SK-N-SH treated with all-trans-retinoic acid at 6 μM for 48 hours (cell line): ENCODE results near the gene FRK.

Experiments used
- ATAC-seq: fragments of 200-7000 bp; cut with Tn5 transposase; 3 replicates; pipeline ENCODE4 v1.9.1; 2020; ENCODE audit warnings: mild to moderate bottlenecking, moderate library complexity
- ARNTL ChIP-seq: fragments of 450-650 bp; formaldehyde crosslinking; IDR thresholded peaks from 2 replicates; pipeline ENCODE4 v1.5.0; 2020; ENCODE audit warnings: low read depth, mild to moderate bottlenecking, moderate library complexity, borderline replicate concordance
- BACH2 ChIP-seq: fragments of 250-450 bp; sonication (Bioruptor Pico); IDR thresholded peaks from 2 replicates; pipeline ENCODE4 v1.9.0; 2021; ENCODE audit warnings: mild to moderate bottlenecking, borderline replicate concordance
- CSDC2 ChIP-seq: fragments of 250-450 bp; sonication (Bioruptor Pico); IDR thresholded peaks from 2 replicates; pipeline ENCODE4 v1.5.0; 2020; ENCODE audit warnings: mild to moderate bottlenecking, moderate library complexity
- ESRRG ChIP-seq: fragments of 250-450 bp; sonication (Bioruptor Pico); IDR thresholded peaks from 2 replicates; pipeline ENCODE4 v1.6.1; 2021; ENCODE audit warnings: mild to moderate bottlenecking
- ISL1 ChIP-seq: fragments of 250-450 bp; sonication (Bioruptor Pico); IDR thresholded peaks from 2 replicates; pipeline ENCODE4 v2.1.2; 2022; ENCODE audit warnings: mild to moderate bottlenecking, moderate library complexity
- OSR1 ChIP-seq: fragments of 250-450 bp; sonication (Bioruptor Pico); IDR thresholded peaks from 2 replicates; pipeline ENCODE4 v1.8.0; 2022; ENCODE audit warnings: moderate library complexity, mild to moderate bottlenecking, inconsistent platforms
- PPARA ChIP-seq: fragments of 250-450 bp; sonication (Bioruptor Pico); IDR thresholded peaks from 2 replicates; pipeline ENCODE4 v1.5.0; 2020; ENCODE audit warnings: mild to moderate bottlenecking, borderline replicate concordance
- RARB ChIP-seq: fragments of 250-450 bp; sonication (Bioruptor Pico); IDR thresholded peaks from 2 replicates; pipeline ENCODE4 v1.8.0; 2021; ENCODE audit warnings: mild to moderate bottlenecking, moderate library complexity
- TCF4 ChIP-seq: fragments of 250-450 bp; sonication (Bioruptor Pico); IDR thresholded peaks from 2 replicates; pipeline ENCODE4 v1.8.0; 2021; ENCODE audit warnings: mild to moderate bottlenecking, moderate library complexity, borderline replicate concordance
- TOX ChIP-seq: fragments of 250-450 bp; sonication (Bioruptor Pico); IDR thresholded peaks from 2 replicates; pipeline ENCODE4 v1.8.0; 2021; ENCODE audit warnings: mild to moderate bottlenecking, moderate library complexity, borderline replicate concordance
- ZC3H10 ChIP-seq: fragments of 250-450 bp; sonication (Bioruptor Pico); IDR thresholded peaks from 2 replicates; pipeline ENCODE4 v1.5.1; 2021; ENCODE audit warnings: mild to moderate bottlenecking, moderate library complexity
- ZFP3 ChIP-seq: fragments of 250-450 bp; sonication (Bioruptor Pico); IDR thresholded peaks from 2 replicates; pipeline ENCODE4 v1.5.0; 2020; ENCODE audit warnings: mild to moderate bottlenecking, moderate library complexity
- ZFP30 ChIP-seq: fragments of 450-650 bp; formaldehyde crosslinking; IDR thresholded peaks from 2 replicates; pipeline ENCODE4 v1.5.0; 2022; ENCODE audit warnings: mild to moderate bottlenecking, moderate library complexity
- ZNF565 ChIP-seq: fragments of 450-650 bp; formaldehyde crosslinking; conservative IDR thresholded peaks from 2 replicates; pipeline ENCODE4 v1.5.0; 2020; ENCODE audit warnings: low read depth, mild to moderate bottlenecking, moderate library complexity
- ZNF70 ChIP-seq: fragments of 450-650 bp; formaldehyde crosslinking; IDR thresholded peaks from 2 replicates; pipeline ENCODE4 v1.5.0; 2020; ENCODE audit warnings: mild to moderate bottlenecking, moderate library complexity
- ZNF8 ChIP-seq: fragments of 450-650 bp; formaldehyde crosslinking; IDR thresholded peaks from 2 replicates; pipeline ENCODE4 v1.5.0; 2020; ENCODE audit warnings: mild to moderate bottlenecking, moderate library complexity
- TF ChIP-seq, protein P1 (sequence below): fragments of 250-450 bp; sonication (Bioruptor Pico); IDR thresholded peaks from 2 replicates; pipeline ENCODE4 v1.5.1; 2021; ENCODE audit warnings: mild to moderate bottlenecking, moderate library complexity
- TF ChIP-seq, protein P2 (sequence below): fragments of 250-450 bp; sonication (Bioruptor Pico); IDR thresholded peaks from 2 replicates; pipeline ENCODE4 v1.8.0; 2021; ENCODE audit warnings: low read depth, mild to moderate bottlenecking, moderate library complexity, borderline replicate concordance
- TF ChIP-seq, protein P3 (sequence below): fragments of 250-450 bp; sonication (Bioruptor Pico); IDR thresholded peaks from 2 replicates; pipeline ENCODE4 v1.5.1; 2020; ENCODE audit warnings: low read depth, mild to moderate bottlenecking, moderate library complexity
- TF ChIP-seq, protein P4 (sequence below): fragments of 250-450 bp; sonication (Bioruptor Pico); IDR thresholded peaks from 2 replicates; pipeline ENCODE4 v1.8.0; 2020; ENCODE audit warnings: mild to moderate bottlenecking, moderate library complexity, borderline replicate concordance
- TF ChIP-seq, protein P5 (sequence below): fragments of 250-450 bp; sonication (Bioruptor Pico); IDR thresholded peaks from 2 replicates; pipeline ENCODE4 v1.5.0; 2020; ENCODE audit warnings: mild to moderate bottlenecking, moderate library complexity

Gene FRK

DNA sequence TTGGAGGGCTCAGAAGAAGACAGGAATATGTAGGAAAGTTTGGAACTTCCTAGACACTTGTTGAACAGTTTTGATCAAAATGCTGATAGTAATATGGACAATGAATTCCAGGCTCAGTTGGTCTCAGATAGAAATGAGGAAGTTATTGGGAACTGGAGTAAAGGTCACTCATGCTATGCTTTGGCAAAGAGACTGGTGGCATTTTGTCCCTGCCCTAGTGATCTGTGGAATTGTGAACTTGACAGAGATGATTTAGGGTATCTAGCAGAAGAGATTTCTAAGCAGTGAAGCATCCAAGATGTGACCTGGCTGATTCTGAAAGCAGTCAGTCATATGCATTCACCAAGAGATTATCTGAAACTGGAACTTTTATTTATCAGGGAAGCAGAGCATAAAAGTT, 45.1 kb downstream of the FRK start (continued):
- no peak for TF ChIP-seq ISL1
- no peak for TF ChIP-seq OSR1
- TF ChIP-seq, all 23 proteins: peak for 0

DNA sequence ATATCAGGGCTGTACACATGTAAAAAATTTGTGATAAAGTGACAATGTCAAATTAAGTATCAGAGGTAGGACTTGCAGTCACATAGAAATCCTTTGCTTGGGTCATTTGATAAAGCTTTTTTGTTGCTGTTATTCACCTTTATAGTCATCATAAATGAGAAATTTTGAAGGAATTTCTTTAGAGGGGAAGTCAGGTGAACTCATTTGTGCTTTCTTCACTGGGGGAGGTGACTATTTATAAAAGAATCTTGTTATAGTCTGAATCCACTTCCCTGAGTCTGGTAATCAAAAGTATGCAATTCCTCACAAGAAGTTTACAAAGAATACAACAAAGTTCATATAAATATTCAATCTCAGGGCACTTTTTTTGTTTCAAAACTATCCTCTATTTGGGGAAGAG, 47.7 kb downstream of the FRK start:
- no peak for ATAC-seq
- TF ChIP-seq, protein P1, sequence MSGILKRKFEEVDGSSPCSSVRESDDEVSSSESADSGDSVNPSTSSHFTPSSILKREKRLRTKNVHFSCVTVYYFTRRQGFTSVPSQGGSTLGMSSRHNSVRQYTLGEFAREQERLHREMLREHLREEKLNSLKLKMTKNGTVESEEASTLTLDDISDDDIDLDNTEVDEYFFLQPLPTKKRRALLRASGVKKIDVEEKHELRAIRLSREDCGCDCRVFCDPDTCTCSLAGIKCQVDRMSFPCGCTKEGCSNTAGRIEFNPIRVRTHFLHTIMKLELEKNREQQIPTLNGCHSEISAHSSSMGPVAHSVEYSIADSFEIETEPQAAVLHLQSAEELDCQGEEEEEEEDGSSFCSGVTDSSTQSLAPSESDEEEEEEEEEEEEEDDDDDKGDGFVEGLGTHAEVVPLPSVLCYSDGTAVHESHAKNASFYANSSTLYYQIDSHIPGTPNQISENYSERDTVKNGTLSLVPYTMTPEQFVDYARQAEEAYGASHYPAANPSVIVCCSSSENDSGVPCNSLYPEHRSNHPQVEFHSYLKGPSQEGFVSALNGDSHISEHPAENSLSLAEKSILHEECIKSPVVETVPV: no peak
- TF ChIP-seq ARNTL: no peak
- no peak for TF ChIP-seq ESRRG
- TF ChIP-seq PPARA: no peak
- TF ChIP-seq, protein P2, sequence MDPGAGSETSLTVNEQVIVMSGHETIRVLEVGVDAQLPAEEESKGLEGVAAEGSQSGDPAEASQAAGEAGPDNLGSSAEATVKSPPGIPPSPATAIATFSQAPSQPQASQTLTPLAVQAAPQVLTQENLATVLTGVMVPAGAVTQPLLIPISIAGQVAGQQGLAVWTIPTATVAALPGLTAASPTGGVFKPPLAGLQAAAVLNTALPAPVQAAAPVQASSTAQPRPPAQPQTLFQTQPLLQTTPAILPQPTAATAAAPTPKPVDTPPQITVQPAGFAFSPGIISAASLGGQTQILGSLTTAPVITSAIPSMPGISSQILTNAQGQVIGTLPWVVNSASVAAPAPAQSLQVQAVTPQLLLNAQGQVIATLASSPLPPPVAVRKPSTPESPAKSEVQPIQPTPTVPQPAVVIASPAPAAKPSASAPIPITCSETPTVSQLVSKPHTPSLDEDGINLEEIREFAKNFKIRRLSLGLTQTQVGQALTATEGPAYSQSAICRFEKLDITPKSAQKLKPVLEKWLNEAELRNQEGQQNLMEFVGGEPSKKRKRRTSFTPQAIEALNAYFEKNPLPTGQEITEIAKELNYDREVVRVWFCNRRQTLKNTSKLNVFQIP (CRISPR knock-in tag): no peak
- no peak for TF ChIP-seq ZNF70 (CRISPR knock-in tag)
- TF ChIP-seq, protein P3, sequence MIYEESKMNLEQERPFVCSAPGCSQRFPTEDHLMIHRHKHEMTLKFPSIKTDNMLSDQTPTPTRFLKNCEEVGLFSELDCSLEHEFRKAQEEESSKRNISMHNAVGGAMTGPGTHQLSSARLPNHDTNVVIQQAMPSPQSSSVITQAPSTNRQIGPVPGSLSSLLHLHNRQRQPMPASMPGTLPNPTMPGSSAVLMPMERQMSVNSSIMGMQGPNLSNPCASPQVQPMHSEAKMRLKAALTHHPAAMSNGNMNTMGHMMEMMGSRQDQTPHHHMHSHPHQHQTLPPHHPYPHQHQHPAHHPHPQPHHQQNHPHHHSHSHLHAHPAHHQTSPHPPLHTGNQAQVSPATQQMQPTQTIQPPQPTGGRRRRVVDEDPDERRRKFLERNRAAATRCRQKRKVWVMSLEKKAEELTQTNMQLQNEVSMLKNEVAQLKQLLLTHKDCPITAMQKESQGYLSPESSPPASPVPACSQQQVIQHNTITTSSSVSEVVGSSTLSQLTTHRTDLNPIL: no peak
- no peak for TF ChIP-seq TOX
- TF ChIP-seq RARB (CRISPR knock-in tag): no peak
- TF ChIP-seq TCF4: no peak
- TF ChIP-seq ZNF565: no peak
- TF ChIP-seq ZNF8 (CRISPR knock-in tag): no peak
- TF ChIP-seq ZFP3 (CRISPR knock-in tag): no peak
- TF ChIP-seq OSR1: no peak
- TF ChIP-seq ZC3H10 (CRISPR knock-in tag): no peak

DNA sequence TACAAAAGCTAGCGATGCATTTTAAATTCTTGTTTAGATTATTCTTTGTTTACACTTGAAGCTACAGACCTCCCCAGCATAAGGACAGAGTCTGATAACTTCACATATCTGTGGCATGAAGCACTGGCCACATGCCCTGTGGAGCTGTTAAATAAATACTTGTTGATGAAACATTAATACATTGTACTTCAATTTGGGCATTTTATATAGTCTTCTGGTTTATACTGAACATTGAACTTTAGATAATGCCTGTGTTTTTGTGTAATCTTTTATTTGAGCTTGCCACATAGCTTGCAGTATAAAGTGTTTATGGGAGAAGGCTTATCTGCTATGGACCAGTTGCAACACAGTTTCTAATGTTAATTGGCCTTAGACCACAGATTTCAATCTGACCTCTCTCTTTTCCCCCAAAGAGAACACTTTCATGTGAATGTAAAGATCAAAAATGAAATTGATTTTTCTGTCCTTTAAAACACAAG, 48.2 kb downstream of the FRK start:
- no peak for ATAC-seq
- TF ChIP-seq, protein P4, sequence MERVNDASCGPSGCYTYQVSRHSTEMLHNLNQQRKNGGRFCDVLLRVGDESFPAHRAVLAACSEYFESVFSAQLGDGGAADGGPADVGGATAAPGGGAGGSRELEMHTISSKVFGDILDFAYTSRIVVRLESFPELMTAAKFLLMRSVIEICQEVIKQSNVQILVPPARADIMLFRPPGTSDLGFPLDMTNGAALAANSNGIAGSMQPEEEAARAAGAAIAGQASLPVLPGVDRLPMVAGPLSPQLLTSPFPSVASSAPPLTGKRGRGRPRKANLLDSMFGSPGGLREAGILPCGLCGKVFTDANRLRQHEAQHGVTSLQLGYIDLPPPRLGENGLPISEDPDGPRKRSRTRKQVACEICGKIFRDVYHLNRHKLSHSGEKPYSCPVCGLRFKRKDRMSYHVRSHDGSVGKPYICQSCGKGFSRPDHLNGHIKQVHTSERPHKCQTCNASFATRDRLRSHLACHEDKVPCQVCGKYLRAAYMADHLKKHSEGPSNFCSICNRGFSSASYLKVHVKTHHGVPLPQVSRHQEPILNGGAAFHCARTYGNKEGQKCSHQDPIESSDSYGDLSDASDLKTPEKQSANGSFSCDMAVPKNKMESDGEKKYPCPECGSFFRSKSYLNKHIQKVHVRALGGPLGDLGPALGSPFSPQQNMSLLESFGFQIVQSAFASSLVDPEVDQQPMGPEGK (CRISPR knock-in tag): no peak
- TF ChIP-seq ARNTL (no peak), ISL1 (no peak), ZFP30 (CRISPR knock-in tag) (no peak), ESRRG (no peak), OSR1 (no peak), ZNF8 (CRISPR knock-in tag) (no peak), BACH2 (no peak), PPARA (no peak), ZNF70 (CRISPR knock-in tag) (no peak), TOX (no peak), ZNF565 (no peak), CSDC2 (CRISPR knock-in tag) (no peak), TCF4 (no peak)

DNA sequence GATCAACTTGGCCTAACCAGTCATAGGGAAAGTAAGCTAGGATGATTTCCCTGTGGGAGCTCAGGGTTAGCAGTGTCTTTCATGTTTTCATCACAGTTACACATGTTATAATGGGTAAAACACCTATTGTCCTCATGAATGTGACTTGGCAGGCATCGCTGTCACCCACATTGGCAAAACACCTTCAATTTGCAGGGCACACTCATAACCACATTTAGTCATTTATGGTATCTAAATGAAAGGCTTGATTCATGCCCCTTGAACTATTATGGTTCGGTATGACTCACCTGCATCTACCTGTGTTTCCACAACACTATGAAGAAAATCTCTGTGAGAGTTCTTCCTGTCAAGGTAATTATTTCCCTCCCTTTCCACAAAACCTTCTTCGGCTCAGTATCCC, 49.2 kb downstream of the FRK start:
- no peak for ATAC-seq
- no peak for TF ChIP-seq BACH2
- no peak for TF ChIP-seq ARNTL
- no peak for TF ChIP-seq ZC3H10 (CRISPR knock-in tag)
- TF ChIP-seq, protein P4 (CRISPR knock-in tag): no peak
- no peak for TF ChIP-seq ZNF70 (CRISPR knock-in tag)
- no peak for TF ChIP-seq TCF4
- TF ChIP-seq ZFP30 (CRISPR knock-in tag): no peak
- TF ChIP-seq, protein P5, sequence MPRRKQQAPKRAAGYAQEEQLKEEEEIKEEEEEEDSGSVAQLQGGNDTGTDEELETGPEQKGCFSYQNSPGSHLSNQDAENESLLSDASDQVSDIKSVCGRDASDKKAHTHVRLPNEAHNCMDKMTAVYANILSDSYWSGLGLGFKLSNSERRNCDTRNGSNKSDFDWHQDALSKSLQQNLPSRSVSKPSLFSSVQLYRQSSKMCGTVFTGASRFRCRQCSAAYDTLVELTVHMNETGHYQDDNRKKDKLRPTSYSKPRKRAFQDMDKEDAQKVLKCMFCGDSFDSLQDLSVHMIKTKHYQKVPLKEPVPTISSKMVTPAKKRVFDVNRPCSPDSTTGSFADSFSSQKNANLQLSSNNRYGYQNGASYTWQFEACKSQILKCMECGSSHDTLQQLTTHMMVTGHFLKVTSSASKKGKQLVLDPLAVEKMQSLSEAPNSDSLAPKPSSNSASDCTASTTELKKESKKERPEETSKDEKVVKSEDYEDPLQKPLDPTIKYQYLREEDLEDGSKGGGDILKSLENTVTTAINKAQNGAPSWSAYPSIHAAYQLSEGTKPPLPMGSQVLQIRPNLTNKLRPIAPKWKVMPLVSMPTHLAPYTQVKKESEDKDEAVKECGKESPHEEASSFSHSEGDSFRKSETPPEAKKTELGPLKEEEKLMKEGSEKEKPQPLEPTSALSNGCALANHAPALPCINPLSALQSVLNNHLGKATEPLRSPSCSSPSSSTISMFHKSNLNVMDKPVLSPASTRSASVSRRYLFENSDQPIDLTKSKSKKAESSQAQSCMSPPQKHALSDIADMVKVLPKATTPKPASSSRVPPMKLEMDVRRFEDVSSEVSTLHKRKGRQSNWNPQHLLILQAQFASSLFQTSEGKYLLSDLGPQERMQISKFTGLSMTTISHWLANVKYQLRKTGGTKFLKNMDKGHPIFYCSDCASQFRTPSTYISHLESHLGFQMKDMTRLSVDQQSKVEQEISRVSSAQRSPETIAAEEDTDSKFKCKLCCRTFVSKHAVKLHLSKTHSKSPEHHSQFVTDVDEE (CRISPR knock-in tag): no peak
- no peak for TF ChIP-seq CSDC2 (CRISPR knock-in tag)
- no peak for TF ChIP-seq RARB (CRISPR knock-in tag)
